Measurements from ENCODE around the gene RNF217. TPM values are rescaled to one million over a fixed set of nuclear protein-coding genes. Genes with fewer than 3 reads are reported as not detected.

Gene RNF217
- total and polyA plus RNA-seq, 2 donors from 2014 or later = 3.1 to 18.7 TPM

GRCh38 chr6:124949706-124950105, 12.5 kb upstream of the RNF217 start:
- TF ChIP-seq, protein P1, sequence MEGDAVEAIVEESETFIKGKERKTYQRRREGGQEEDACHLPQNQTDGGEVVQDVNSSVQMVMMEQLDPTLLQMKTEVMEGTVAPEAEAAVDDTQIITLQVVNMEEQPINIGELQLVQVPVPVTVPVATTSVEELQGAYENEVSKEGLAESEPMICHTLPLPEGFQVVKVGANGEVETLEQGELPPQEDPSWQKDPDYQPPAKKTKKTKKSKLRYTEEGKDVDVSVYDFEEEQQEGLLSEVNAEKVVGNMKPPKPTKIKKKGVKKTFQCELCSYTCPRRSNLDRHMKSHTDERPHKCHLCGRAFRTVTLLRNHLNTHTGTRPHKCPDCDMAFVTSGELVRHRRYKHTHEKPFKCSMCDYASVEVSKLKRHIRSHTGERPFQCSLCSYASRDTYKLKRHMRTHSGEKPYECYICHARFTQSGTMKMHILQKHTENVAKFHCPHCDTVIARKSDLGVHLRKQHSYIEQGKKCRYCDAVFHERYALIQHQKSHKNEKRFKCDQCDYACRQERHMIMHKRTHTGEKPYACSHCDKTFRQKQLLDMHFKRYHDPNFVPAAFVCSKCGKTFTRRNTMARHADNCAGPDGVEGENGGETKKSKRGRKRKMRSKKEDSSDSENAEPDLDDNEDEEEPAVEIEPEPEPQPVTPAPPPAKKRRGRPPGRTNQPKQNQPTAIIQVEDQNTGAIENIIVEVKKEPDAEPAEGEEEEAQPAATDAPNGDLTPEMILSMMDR (IDR thresholded peaks at IDR 0.05; ENCODE audit: borderline replicate concordance, extremely low read depth, insufficient read depth) = no peak
- no peaks in the 10 kb centered on the region for H3K9me3 ChIP-seq (ENCODE audit: control insufficient read depth in 2 of 3, insufficient read depth in 1 of 3, low read length in 3 of 3)
- no peaks in the 10 kb centered on the region for H3K4me1 ChIP-seq (ENCODE audit: control insufficient read depth in 2 of 3, insufficient read depth in 2 of 3, low read depth in 1 of 3, low read length in 3 of 3)
- no peak overlapping the region for H3K9ac ChIP-seq (ENCODE audit: low read length in 3 of 3)
- intact Hi-C loops (cut with DNase I) = no loop called here
- no peaks in the 10 kb centered on the region for H3K36me3 ChIP-seq (ENCODE audit: control insufficient read depth in 2 of 3, insufficient read depth in 3 of 3, low read length in 3 of 3)
- no peak for FAIRE-seq
- no peak overlapping the region for H3K4me3 ChIP-seq (ENCODE audit: low read length in 3 of 3)
- no peak overlapping the region for H3K27ac ChIP-seq (ENCODE audit: low read depth in 2 of 2, low read length in 2 of 2)
- no peak for DNase-seq
- no peaks in the 10 kb centered on the region for H3K27me3 ChIP-seq (ENCODE audit: control insufficient read depth, insufficient read depth, low read length)

DNA sequence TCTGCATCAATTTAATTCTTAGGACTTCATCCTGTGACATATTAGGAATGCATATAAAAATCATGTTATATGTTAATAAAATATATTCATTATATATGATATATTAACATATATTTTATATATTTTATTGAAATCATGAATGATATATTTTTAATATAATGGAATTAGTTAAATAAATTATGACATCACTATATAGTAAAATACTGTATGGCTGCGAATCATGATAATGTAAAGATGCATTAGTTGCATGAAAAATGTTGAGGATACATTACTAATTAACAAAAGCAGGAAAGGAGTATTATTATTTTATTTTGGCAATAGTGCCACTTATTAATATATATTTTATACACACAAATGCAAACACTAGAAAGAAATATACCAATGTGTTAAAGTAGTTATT, 8.4 kb upstream of the RNF217 start:
- H3K27ac ChIP-seq (ENCODE audit: low read depth in 2 of 2, low read length in 2 of 2) = no peak overlapping the region
- H3K9ac ChIP-seq (ENCODE audit: low read length in 3 of 3) = no peak overlapping the region
- TF ChIP-seq, protein P1 (IDR thresholded peaks at IDR 0.05; ENCODE audit: borderline replicate concordance, extremely low read depth, insufficient read depth) = no peak
- H3K4me3 ChIP-seq (ENCODE audit: low read length in 3 of 3) = no peak overlapping the region
- intact Hi-C loops (cut with DNase I) = no loop called here
- no peaks in the 10 kb centered on the region for H3K9me3 ChIP-seq (ENCODE audit: control insufficient read depth in 2 of 3, insufficient read depth in 1 of 3, low read length in 3 of 3)
- DNase-seq (no peak), FAIRE-seq (peak; percentile 21)
- no peaks in the 10 kb centered on the region for H3K4me1 ChIP-seq (ENCODE audit: control insufficient read depth in 2 of 3, insufficient read depth in 2 of 3, low read depth in 1 of 3, low read length in 3 of 3)
- no peaks in the 10 kb centered on the region for H3K36me3 ChIP-seq (ENCODE audit: control insufficient read depth in 2 of 3, insufficient read depth in 3 of 3, low read length in 3 of 3)
- no peaks in the 10 kb centered on the region for H3K27me3 ChIP-seq (ENCODE audit: control insufficient read depth, insufficient read depth, low read length)

DNA sequence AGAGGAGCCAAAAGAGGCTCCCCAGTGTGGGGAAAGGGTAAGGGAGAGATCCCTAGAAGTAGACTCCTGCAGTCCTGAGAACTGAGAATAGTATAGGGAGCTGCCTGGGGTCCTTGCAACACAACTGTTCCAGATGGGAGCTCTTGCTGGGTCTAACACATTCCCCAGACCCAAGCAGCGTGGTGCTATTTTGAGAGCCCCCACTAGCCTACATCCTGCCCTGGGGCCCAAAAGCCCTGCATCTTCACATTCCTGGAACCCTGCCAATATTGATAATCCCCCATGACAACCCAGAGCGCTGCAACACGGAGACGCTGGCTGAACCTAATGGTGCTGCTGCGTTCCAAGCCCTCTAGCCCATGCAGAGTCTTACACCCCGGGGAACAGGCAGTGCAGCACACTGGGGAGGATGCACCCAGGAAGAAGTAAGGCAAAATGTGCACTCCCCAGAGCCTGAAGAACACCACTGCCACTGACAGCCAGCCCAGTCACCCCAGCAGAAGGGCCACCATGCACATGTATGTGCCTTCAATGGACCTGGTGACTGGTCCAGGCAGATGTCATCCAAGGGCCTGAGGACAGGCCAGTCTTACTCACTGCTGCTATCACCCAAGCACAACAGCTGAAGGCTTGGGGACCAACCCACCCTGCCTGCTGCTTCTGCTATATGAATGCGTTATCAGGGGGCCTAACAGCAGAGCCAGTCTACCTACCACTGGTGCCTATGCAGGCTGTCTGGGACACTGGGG, 7.0 kb upstream of the RNF217 start:
- no peaks in the 10 kb centered on the region for H3K9me3 ChIP-seq (ENCODE audit: control insufficient read depth in 2 of 3, insufficient read depth in 1 of 3, low read length in 3 of 3)
- no peaks in the 10 kb centered on the region for H3K27me3 ChIP-seq (ENCODE audit: control insufficient read depth, insufficient read depth, low read length)
- no peak for FAIRE-seq
- no peaks in the 10 kb centered on the region for H3K36me3 ChIP-seq (ENCODE audit: control insufficient read depth in 2 of 3, insufficient read depth in 3 of 3, low read length in 3 of 3)
- intact Hi-C loops (cut with DNase I) = no loop called here
- no peaks in the 10 kb centered on the region for H3K4me1 ChIP-seq (ENCODE audit: control insufficient read depth in 2 of 3, insufficient read depth in 2 of 3, low read depth in 1 of 3, low read length in 3 of 3)
- no peak overlapping the region for H3K27ac ChIP-seq (ENCODE audit: low read depth in 2 of 2, low read length in 2 of 2)
- no peak overlapping the region for H3K4me3 ChIP-seq (ENCODE audit: low read length in 3 of 3)
- H3K9ac ChIP-seq (ENCODE audit: low read length in 3 of 3) = no peak overlapping the region
- TF ChIP-seq, protein P1 (IDR thresholded peaks at IDR 0.05; ENCODE audit: borderline replicate concordance, extremely low read depth, insufficient read depth) = no peak
- peak in 4 of 5 donors; percentile 43 to 81 (median 50) for DNase-seq

Measured in kidney (tissue), 14 donors.